ENCODE results near the gene IGFBP3.
A peak's percentile ranks its signal among the peaks of the same experiment; 100 is the strongest.

Gene IGFBP3

GRCh38 chr7:45889367-45890067 is 31.6 kb downstream of the IGFBP3 start (continued):
- TF ChIP-seq ZNF518A (tag by site-specific recombination; conservative IDR thresholded peaks at IDR 0.05; ENCODE audit: low read depth) (no peak), ZNF776 (tag by site-specific recombination; IDR thresholded peaks at IDR 0.05; ENCODE audit: borderline replicate concordance) (no peak)

GRCh38 chr7:45888993-45889366 is 32.1 kb downstream of the IGFBP3 start:
- Histone ChIP-seq H3K4me3 (ENCODE audit: low read depth, low read length) (peak overlapping the region; percentile 10), H3K27ac (ENCODE audit: extremely low read depth, low read depth, low read length) (no peak overlapping the region), H3K4me1 (ENCODE audit: control insufficient read depth, insufficient read depth, low read length) (no peaks in the 10 kb centered on the region), H3K9me3 (ENCODE audit: control insufficient read depth, insufficient read depth, low read depth, low read length) (no peaks in the 10 kb centered on the region), H3K36me3 (ENCODE audit: control insufficient read depth in 2 of 2, insufficient read depth in 1 of 2, low read length in 2 of 2) (no peaks in the 10 kb centered on the region)
- ChIA-PET POLR2A (no interaction called here), CTCF (interaction anchor here (0.6 to 1.4 kb wide), 5 partner anchors 24 to 433 kb away, joined by 3 to 4 read pairs (median 3); no protein-coding TSS in a partner anchor)
- TF ChIP-seq ZNF248 (tag by site-specific recombination; IDR thresholded peaks at IDR 0.05) (no peak), MYNN (tag by site-specific recombination; IDR thresholded peaks at IDR 0.05; ENCODE audit: borderline replicate concordance) (no peak), ZSCAN4 (tag by site-specific recombination; IDR thresholded peaks at IDR 0.05) (no peak), PRDM4 (tag by site-specific recombination; IDR thresholded peaks at IDR 0.05) (no peak), HOXC10 (CRISPR knock-in tag; IDR thresholded peaks at IDR 0.05) (no peak), ZBTB6 (tag by site-specific recombination; IDR thresholded peaks at IDR 0.05) (no peak), YY1 (tag by site-specific recombination; IDR thresholded peaks at IDR 0.05) (no peak), ZSCAN5A (tag by site-specific recombination; IDR thresholded peaks at IDR 0.05) (no peak), ZNF19 (tag by site-specific recombination; IDR thresholded peaks at IDR 0.05; ENCODE audit: low read depth) (no peak), TSHZ1 (tag by site-specific recombination; IDR thresholded peaks at IDR 0.05; ENCODE audit: borderline replicate concordance) (no peak), ZNF571 (tag by site-specific recombination; IDR thresholded peaks at IDR 0.05) (no peak), ZNF830 (tag by site-specific recombination; IDR thresholded peaks at IDR 0.05; ENCODE audit: low read depth) (no peak), ZNF558 (tag by site-specific recombination; IDR thresholded peaks at IDR 0.05) (no peak), ZNF354C (tag by site-specific recombination; IDR thresholded peaks at IDR 0.05; ENCODE audit: borderline replicate concordance, low read depth) (no peak), ZNF140 (tag by site-specific recombination; IDR thresholded peaks at IDR 0.05) (no peak), ZNF214 (tag by site-specific recombination; IDR thresholded peaks at IDR 0.05; ENCODE audit: borderline replicate concordance) (no peak), ZNF416 (tag by site-specific recombination; IDR thresholded peaks at IDR 0.05) (no peak), ZBTB21 (tag by site-specific recombination; IDR thresholded peaks at IDR 0.05) (no peak)
